Lung (tissue), 12 donors: ENCODE measurements around the gene SLC7A10. TPM values are rescaled to one million over a fixed set of nuclear protein-coding genes. Genes with fewer than 3 reads are reported as not detected.

Experiments
- ATAC-seq: fragments of 200-7000 bp; cut with Tn5 transposase; one replicate; pipeline ENCODE4 v1.9.1; 2020; ENCODE audit warnings: moderate number of reproducible peaks; ENCODE audit not compliant: insufficient read depth, low FRiP score
- DNase-seq, 3 donors: peaks; one replicate each; pipeline ENCODE4 v3.0.0-alpha.2; 2013 to 2017
- H3K27ac ChIP-seq, 2 donors: one replicate each; pipeline ENCODE4 v1.5.1; 2013; ENCODE audit warnings: mild to moderate bottlenecking in 2 of 2, moderate library complexity in 2 of 2, control low read depth in 1 of 2, inconsistent platforms in 1 of 2, low read depth in 1 of 2, low read length in 1 of 2
- H3K27me3 ChIP-seq, 3 donors: one replicate each; pipeline ENCODE4 v1.5.1; 2013; ENCODE audit warnings: low read length in 2 of 3; ENCODE audit not compliant: control insufficient read depth in 3 of 3, insufficient read depth in 3 of 3
- H3K36me3 ChIP-seq, 4 donors: one replicate each; pipeline ENCODE4 v1.5.1; 2013; ENCODE audit warnings: low read length in 4 of 4, mild to moderate bottlenecking in 1 of 4, moderate library complexity in 1 of 4; ENCODE audit not compliant: control insufficient read depth in 4 of 4, insufficient read depth in 4 of 4
- H3K4me1 ChIP-seq, 5 donors: one replicate each; pipeline ENCODE4 v1.5.1; 2013; ENCODE audit warnings: low read length in 5 of 5, mild to moderate bottlenecking in 2 of 5, moderate library complexity in 1 of 5; ENCODE audit not compliant: control insufficient read depth in 5 of 5, insufficient read depth in 5 of 5
- H3K4me3 ChIP-seq: one replicate; pipeline ENCODE4 v1.5.1; 2013; ENCODE audit warnings: mild to moderate bottlenecking, control low read depth, moderate library complexity
- H3K9ac ChIP-seq, 2 donors: one replicate each; pipeline ENCODE4 v1.5.1; 2013; ENCODE audit warnings: low read length in 2 of 2, control low read depth in 1 of 2; ENCODE audit not compliant: insufficient read depth in 1 of 2
- H3K9me3 ChIP-seq, 4 donors: one replicate each; pipeline ENCODE4 v1.5.1; 2013; ENCODE audit warnings: low read length in 3 of 4, mild to moderate bottlenecking in 1 of 4, moderate library complexity in 1 of 4; ENCODE audit not compliant: control insufficient read depth in 4 of 4, insufficient read depth in 3 of 4
- WGBS, 2 donors: extraction: QIAGEN DNeasy Blood & Tissue Kit; methylation state at CpG; one replicate each; pipeline ENCODE4 v1.1.7; 2013; 5-methylcytosine and 5-hydroxymethylcytosine counted together
- polyA plus RNA-seq, 2 donors: library from polyadenylated mRNA; stranded (reverse); fragments of 200-250 nt; gene quantifications; one replicate each; pipeline ENCODE4 v1.2.1, GENCODE V29; 2013
- total RNA-seq, 2 donors: library from RNA; depleted of rRNA in 1 of 2; stranded (reverse); fragments of >200 nt in 1 of 2; gene quantifications; one replicate each; pipeline ENCODE4 v1.2.1, GENCODE V29; 2014 to 2021
- TF ChIP-seq, protein P1 (sequence below): IDR thresholded peaks from 2 replicates; pipeline ENCODE4 v1.5.1; 2012; ENCODE audit warnings: mild to moderate bottlenecking; ENCODE audit errors: control extremely low read depth, extremely low read depth
- donor health status: control.
- donor health status: control.
- donor health status: Bipolar disorder and iron deficiency.
- donor health status: healthy.
- donor health status: DM: yes; HTN: yes; CAD: no.

Gene SLC7A10
- total and polyA plus RNA-seq, 4 donors, result 0.02 to 0.71 (median 0.16) TPM

DNA sequence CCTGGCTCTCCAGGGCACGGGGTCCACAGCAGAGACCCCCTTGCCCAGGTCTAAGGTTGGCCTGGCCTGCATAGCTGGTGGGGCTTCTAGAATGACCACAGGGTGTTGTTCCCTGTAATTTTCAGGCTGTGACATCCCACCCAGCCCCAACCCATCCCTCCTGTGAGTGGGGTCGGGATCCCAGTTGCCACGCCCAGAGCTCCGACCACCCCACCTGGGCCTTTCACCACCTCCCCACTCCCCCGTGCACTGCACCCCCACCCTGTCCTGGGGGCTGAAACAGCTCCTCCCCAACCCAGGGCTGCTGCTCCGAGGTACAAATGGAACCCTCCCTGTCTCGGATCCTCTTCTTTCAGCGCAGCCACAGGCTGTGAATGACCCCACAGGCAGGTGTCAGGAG, 8.4 kb upstream of the SLC7A10 start:
- Histone ChIP-seq H3K4me3 (no peak overlapping the region), H3K36me3 (no peaks in the 10 kb centered on the region), H3K9ac (no peak overlapping the region), H3K9me3 (peaks cover 0 to 10% (median 1%) of the 10 kb centered on the region in 4 donors), H3K4me1 (peaks cover 0 to 8% (median 0%) of the 10 kb centered on the region in 5 donors), H3K27me3 (peaks cover 0 to 3% (median 0%) of the 10 kb centered on the region in 3 donors), H3K27ac (no peak overlapping the region)
- TF ChIP-seq, protein P1, sequence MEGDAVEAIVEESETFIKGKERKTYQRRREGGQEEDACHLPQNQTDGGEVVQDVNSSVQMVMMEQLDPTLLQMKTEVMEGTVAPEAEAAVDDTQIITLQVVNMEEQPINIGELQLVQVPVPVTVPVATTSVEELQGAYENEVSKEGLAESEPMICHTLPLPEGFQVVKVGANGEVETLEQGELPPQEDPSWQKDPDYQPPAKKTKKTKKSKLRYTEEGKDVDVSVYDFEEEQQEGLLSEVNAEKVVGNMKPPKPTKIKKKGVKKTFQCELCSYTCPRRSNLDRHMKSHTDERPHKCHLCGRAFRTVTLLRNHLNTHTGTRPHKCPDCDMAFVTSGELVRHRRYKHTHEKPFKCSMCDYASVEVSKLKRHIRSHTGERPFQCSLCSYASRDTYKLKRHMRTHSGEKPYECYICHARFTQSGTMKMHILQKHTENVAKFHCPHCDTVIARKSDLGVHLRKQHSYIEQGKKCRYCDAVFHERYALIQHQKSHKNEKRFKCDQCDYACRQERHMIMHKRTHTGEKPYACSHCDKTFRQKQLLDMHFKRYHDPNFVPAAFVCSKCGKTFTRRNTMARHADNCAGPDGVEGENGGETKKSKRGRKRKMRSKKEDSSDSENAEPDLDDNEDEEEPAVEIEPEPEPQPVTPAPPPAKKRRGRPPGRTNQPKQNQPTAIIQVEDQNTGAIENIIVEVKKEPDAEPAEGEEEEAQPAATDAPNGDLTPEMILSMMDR, result no peak
- ATAC-seq (no peak), DNase-seq (no peak)
- WGBS, 2 donors, result 82 to 86% methylated on average over 8 of the region's 8 CpGs

DNA sequence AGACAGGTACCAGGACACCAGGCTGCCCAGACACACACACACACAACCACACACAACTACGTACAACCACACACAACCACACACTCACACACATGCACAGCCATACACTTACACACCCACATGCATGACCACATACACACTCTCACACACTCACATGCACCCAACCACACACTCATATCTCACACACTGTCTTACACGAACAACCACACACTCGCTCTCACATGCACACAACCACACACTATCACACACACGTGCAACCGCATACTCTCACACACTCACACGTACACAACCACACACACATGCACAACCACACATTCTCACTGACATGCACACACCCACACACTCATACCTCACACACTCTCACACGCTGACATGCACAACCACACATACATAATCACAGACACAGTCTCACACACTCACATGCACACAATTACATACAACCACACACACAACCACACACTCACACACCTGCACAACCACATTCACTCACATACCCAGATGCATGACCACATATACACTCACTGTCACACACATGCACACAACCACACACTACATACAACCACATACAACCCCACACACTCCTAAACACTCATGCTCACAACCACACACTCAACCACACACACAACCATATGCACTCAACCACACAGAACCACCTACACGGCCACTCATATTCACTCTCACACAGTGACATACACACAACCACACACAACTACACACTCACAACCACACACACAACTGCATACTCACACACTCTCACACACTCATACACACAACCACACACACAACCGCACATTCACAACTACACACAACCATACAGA, 7.6 kb upstream of the SLC7A10 start:
- H3K4me3 ChIP-seq, result no peak overlapping the region
- no peak overlapping the region for H3K27ac ChIP-seq
- TF ChIP-seq, protein P1, result no peak
- peaks cover 0 to 10% (median 1%) of the 10 kb centered on the region in 4 donors for H3K9me3 ChIP-seq
- WGBS, 2 donors, result 94% methylated on average over 9 of the region's 9 CpGs
- DNase-seq (no peak), ATAC-seq (no peak)
- H3K9ac ChIP-seq, result no peak overlapping the region
- no peaks in the 10 kb centered on the region for H3K36me3 ChIP-seq
- H3K27me3 ChIP-seq, result peaks cover 0 to 3% (median 0%) of the 10 kb centered on the region in 3 donors
- peaks cover 0 to 8% (median 0%) of the 10 kb centered on the region in 5 donors for H3K4me1 ChIP-seq

DNA sequence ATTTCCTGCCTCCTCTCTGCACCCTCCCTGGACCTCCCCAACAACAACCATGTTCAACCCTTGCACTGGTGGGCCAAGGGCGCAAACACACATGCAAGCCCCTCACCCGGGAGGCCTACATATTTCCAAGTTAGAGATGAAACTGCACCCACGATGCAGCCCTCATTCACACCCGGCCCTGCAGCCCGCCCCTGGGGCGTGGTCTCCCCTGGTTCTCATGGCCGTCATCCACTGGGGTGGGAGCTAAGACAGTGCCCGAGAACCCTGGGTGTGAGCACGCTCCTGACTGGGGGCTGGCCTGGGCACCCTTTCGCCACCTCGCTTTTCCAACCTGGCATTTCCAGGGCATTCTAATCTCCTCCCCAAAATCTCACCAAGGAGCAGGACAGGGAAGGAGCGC, 7.0 kb upstream of the SLC7A10 start:
- Histone ChIP-seq H3K4me1 (peaks cover 0 to 8% (median 0%) of the 10 kb centered on the region in 5 donors), H3K9ac (no peak overlapping the region), H3K36me3 (no peaks in the 10 kb centered on the region), H3K9me3 (peaks cover 0 to 10% (median 4%) of the 10 kb centered on the region in 4 donors), H3K4me3 (no peak overlapping the region), H3K27ac (no peak overlapping the region), H3K27me3 (peaks cover 0 to 5% (median 0%) of the 10 kb centered on the region in 3 donors)
- ATAC-seq, result no peak
- DNase-seq, result no peak
- WGBS, 2 donors, result 68% methylated on average over 12 of the region's 12 CpGs
- TF ChIP-seq, protein P1, result no peak
